ENCODE measurements around the gene TWSG1. TPM values are rescaled to one million over a fixed set of nuclear protein-coding genes. Genes with fewer than 3 reads are reported as not detected.

TWSG1 gene
- total RNA-seq, 1 donor from 2014 or later: 4.8 TPM

GRCh38 chr18:9292047-9292446 is 42.5 kb upstream of the TWSG1 start:
- H3K36me3 Mint-ChIP-seq (ENCODE audit: low read depth): no peaks in the 10 kb centered on the region
- H3K27me3 Mint-ChIP-seq: no peaks in the 10 kb centered on the region
- H3K9me3 Mint-ChIP-seq: peaks cover 27% of the 10 kb centered on the region
- intact Hi-C loops (cut with micrococcal nuclease): no loop called here
- DNase-seq: no peak
- ATAC-seq (ENCODE audit: low read depth): no peak
- no peaks in the 10 kb centered on the region for H3K4me1 Mint-ChIP-seq
- no peak for TF ChIP-seq CTCF (IDR thresholded peaks at IDR 0.05)
- no peak overlapping the region for H3K27ac Mint-ChIP-seq
- ChIA-PET CTCF (no interaction called here), POLR2A (interaction anchor here (0.6 kb wide), 1 partner anchor 691 kb away, joined by 9 read pairs; no protein-coding TSS in a partner anchor)
- no peak overlapping the region for H3K4me3 Mint-ChIP-seq

- Mint-ChIP-seq H3K4me3 (no peak overlapping the region), H3K4me1 (no peaks in the 10 kb centered on the region), H3K27ac (no peak overlapping the region), H3K27me3 (no peaks in the 10 kb centered on the region), H3K36me3 (ENCODE audit: low read depth) (no peaks in the 10 kb centered on the region), H3K9me3 (peaks cover 27% of the 10 kb centered on the region)
- intact Hi-C loops (cut with micrococcal nuclease): no loop called here
- ChIA-PET POLR2A (interaction anchor here (0.6 kb wide), 1 partner anchor 40 kb away, joined by 3 read pairs; no protein-coding TSS in a partner anchor), CTCF (no interaction called here)
- no peak for DNase-seq
- no peak for ATAC-seq (ENCODE audit: low read depth)
- no peak for TF ChIP-seq CTCF (IDR thresholded peaks at IDR 0.05)
Measured at GRCh38 chr18:9293948-9294347, 40.6 kb upstream of the TWSG1 start.

- H3K9me3 Mint-ChIP-seq: peaks cover 22% of the 10 kb centered on the region
- intact Hi-C loops (cut with micrococcal nuclease): no loop called here
Measured at GRCh38 chr18:9296233-9297006, 38.2 kb upstream of the TWSG1 start.

GRCh38 chr18:9297007-9297393 is 37.6 kb upstream of the TWSG1 start:
- DNase-seq (no peak), ATAC-seq (ENCODE audit: low read depth) (no peak)
- TF ChIP-seq CTCF (IDR thresholded peaks at IDR 0.05): no peak
- Mint-ChIP-seq H3K9me3 (peaks cover 21% of the 10 kb centered on the region), H3K36me3 (ENCODE audit: low read depth) (no peaks in the 10 kb centered on the region), H3K4me1 (no peaks in the 10 kb centered on the region), H3K27me3 (no peaks in the 10 kb centered on the region), H3K4me3 (no peak overlapping the region), H3K27ac (no peak overlapping the region)
- ChIA-PET CTCF (no interaction called here), POLR2A (no interaction called here)
- intact Hi-C loops (cut with micrococcal nuclease): no loop called here

More at GRCh38 chr18:9296233-9297006, 38.2 kb upstream of the TWSG1 start:
- CTCF ChIA-PET: no interaction called here
- no peak for ATAC-seq (ENCODE audit: low read depth)
- Mint-ChIP-seq H3K27ac (no peak overlapping the region), H3K4me1 (no peaks in the 10 kb centered on the region), H3K4me3 (no peak overlapping the region), H3K27me3 (no peaks in the 10 kb centered on the region), H3K36me3 (ENCODE audit: low read depth) (no peaks in the 10 kb centered on the region)
- no peak for TF ChIP-seq CTCF (IDR thresholded peaks at IDR 0.05)
- POLR2A ChIA-PET: no interaction called here
- DNase-seq: no peak

- ChIA-PET CTCF (no interaction called here), POLR2A (no interaction called here)
- no peaks in the 10 kb centered on the region for H3K4me1 Mint-ChIP-seq
- H3K27ac Mint-ChIP-seq: no peak overlapping the region
- H3K9me3 Mint-ChIP-seq: peaks cover 30% of the 10 kb centered on the region
- H3K4me3 Mint-ChIP-seq: no peak overlapping the region
- ATAC-seq (ENCODE audit: low read depth) (no peak), DNase-seq (no peak)
- H3K36me3 Mint-ChIP-seq (ENCODE audit: low read depth): peaks cover 8% of the 10 kb centered on the region
- TF ChIP-seq CTCF (IDR thresholded peaks at IDR 0.05): no peak
- intact Hi-C loops (cut with micrococcal nuclease): no loop called here
- H3K27me3 Mint-ChIP-seq: peaks cover 8% of the 10 kb centered on the region
Measured at GRCh38 chr18:9304388-9305070, 30.0 kb upstream of the TWSG1 start.

All from activated B cell treated with CpG ODN at 0.5 μM for 24 hours (primary cell).